IPS-15b (cell line): ENCODE results near the gene SYNJ1.

Experiments used
- H3K27me3 ChIP-seq: one replicate; pipeline ENCODE4 v1.6.1; 2013; ENCODE audit warnings: low read length; ENCODE audit not compliant: control insufficient read depth, insufficient read depth
- H3K36me3 ChIP-seq: one replicate; pipeline ENCODE4 v1.6.1; 2013; ENCODE audit warnings: low read length; ENCODE audit not compliant: control insufficient read depth, insufficient read depth
- H3K4me1 ChIP-seq: one replicate; pipeline ENCODE4 v1.6.1; 2013; ENCODE audit warnings: mild to moderate bottlenecking, low read length; ENCODE audit not compliant: control insufficient read depth, insufficient read depth
- H3K4me3 ChIP-seq: one replicate; pipeline ENCODE4 v1.5.1; 2013; ENCODE audit warnings: low read depth, low read length
- H3K9ac ChIP-seq: one replicate; pipeline ENCODE4 v1.6.1; 2013; ENCODE audit warnings: low read depth, mild to moderate bottlenecking, low read length
- H3K9me3 ChIP-seq: one replicate; pipeline ENCODE4 v1.6.1; 2013; ENCODE audit warnings: mild to moderate bottlenecking, low read length; ENCODE audit not compliant: control insufficient read depth, insufficient read depth

Gene SYNJ1

GRCh38 chr21:32733356-32733755, 5.5 kb upstream of the SYNJ1 start:
- H3K4me3 ChIP-seq, result no peak overlapping the region
- no peaks in the 10 kb centered on the region for H3K27me3 ChIP-seq
- no peaks in the 10 kb centered on the region for H3K9me3 ChIP-seq
- H3K9ac ChIP-seq, result no peak overlapping the region
- peaks cover 26% of the 10 kb centered on the region for H3K4me1 ChIP-seq
- H3K36me3 ChIP-seq, result no peaks in the 10 kb centered on the region

DNA sequence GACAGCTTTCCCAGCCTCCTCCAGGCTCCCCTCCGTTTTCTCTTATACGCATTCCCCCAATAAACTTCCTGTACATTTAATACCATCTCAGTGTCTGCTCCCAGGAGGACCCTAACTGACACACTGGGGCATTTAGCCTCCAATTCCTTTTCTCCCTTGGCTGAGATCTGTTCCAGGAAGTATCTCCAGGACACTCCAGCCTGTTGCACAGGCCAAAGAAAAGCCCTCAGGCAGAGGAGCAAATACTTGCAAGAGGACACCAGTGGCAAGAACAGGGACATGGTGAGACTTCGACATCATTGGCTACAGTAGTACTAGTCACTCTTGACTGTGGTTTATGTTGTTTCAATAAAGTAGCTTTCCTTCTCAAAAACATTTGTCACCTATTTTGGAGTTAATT, 4.7 kb upstream of the SYNJ1 start:
- Histone ChIP-seq H3K36me3 (no peaks in the 10 kb centered on the region), H3K9me3 (no peaks in the 10 kb centered on the region), H3K9ac (no peak overlapping the region), H3K27me3 (no peaks in the 10 kb centered on the region), H3K4me3 (no peak overlapping the region), H3K4me1 (peaks cover 26% of the 10 kb centered on the region)

DNA sequence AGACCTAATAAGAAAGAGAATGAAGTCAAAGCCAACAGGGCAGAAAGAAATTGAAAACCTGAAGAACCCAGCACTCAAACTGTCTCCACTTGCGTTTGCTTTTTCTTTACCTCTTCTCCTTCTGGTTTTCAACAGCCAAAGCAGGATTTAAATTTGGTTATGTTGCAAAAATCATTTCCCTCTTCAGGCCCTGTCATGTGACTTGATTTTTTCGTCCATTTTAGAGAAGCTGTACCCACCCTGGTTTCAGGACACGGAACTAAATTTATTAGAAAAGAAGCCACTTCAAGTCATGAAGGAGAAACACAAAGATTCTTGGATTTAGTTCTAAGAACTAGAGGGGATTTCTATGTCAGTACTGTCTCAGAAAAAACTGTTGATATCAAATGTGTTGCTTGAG, 1.0 kb upstream of the SYNJ1 start:
- H3K4me1 ChIP-seq, result peaks cover 4% of the 10 kb centered on the region
- H3K9ac ChIP-seq, result no peak overlapping the region
- peak overlapping the region; percentile 85 for H3K4me3 ChIP-seq
- no peaks in the 10 kb centered on the region for H3K36me3 ChIP-seq
- H3K9me3 ChIP-seq, result no peaks in the 10 kb centered on the region
- no peaks in the 10 kb centered on the region for H3K27me3 ChIP-seq

- H3K9ac ChIP-seq, result peak overlapping the region; percentile 50
- H3K9me3 ChIP-seq, result no peaks in the 10 kb centered on the region
- H3K36me3 ChIP-seq, result no peaks in the 10 kb centered on the region
- H3K27me3 ChIP-seq, result no peaks in the 10 kb centered on the region
- peaks cover 4% of the 10 kb centered on the region for H3K4me1 ChIP-seq
- H3K4me3 ChIP-seq, result peak overlapping the region; percentile 85
These were observed 635 bp upstream of the SYNJ1 start for GRCh38 chr21:32728456-32728839.

DNA sequence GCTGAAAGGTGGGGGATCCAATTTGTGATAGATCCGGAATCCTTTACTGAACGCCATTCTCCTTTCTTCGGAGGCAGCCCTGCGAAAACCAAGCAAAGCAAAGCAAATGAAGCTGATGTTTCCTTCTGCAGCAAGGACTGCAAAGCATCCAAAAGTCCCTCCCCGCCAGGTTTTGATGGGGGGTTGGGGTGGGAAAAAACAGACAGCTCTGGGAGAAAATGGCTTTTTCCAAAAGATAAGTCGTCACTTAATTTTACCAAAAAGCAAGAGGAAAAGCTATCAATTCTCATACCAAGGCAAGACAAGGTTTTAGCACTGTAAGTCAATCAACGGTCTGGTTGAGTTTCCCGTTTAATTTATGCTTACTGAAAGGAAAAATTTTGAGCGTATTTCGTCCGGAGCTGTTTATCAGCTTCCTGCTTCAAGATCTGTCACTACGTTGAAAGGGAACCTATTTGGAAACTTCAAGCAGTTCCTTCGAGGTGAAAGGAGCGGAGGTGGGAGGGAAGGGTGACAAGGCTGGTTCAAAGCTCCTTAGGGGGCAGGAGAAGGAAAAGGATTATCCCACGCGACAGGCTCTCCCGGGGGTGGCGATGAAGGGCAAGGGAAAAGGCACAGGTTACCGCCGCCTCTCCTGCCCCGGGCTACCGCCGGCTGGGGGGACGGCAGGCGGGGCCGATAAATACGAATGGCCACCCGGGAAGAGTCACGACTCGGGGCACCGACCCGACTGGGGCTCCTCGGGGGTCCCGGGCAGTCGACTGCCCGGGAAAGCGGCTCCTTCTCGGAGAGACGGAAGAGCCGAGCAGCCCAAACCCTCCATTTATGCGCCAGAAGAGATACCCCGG, 750 bp downstream of the SYNJ1 start:
- peaks cover 4% of the 10 kb centered on the region for H3K4me1 ChIP-seq

GRCh38 chr21:32719085-32719484, 8.7 kb downstream of the SYNJ1 start:
- Histone ChIP-seq H3K9ac (no peak overlapping the region), H3K4me3 (no peak overlapping the region), H3K9me3 (no peaks in the 10 kb centered on the region), H3K27me3 (no peaks in the 10 kb centered on the region), H3K4me1 (no peaks in the 10 kb centered on the region), H3K36me3 (no peaks in the 10 kb centered on the region)

More for the DNA sequence above, 750 bp downstream of the SYNJ1 start:
- Histone ChIP-seq H3K9ac (peak overlapping the region; percentile 8), H3K4me3 (peak overlapping the region; percentile 85), H3K36me3 (no peaks in the 10 kb centered on the region), H3K9me3 (no peaks in the 10 kb centered on the region), H3K27me3 (no peaks in the 10 kb centered on the region)

DNA sequence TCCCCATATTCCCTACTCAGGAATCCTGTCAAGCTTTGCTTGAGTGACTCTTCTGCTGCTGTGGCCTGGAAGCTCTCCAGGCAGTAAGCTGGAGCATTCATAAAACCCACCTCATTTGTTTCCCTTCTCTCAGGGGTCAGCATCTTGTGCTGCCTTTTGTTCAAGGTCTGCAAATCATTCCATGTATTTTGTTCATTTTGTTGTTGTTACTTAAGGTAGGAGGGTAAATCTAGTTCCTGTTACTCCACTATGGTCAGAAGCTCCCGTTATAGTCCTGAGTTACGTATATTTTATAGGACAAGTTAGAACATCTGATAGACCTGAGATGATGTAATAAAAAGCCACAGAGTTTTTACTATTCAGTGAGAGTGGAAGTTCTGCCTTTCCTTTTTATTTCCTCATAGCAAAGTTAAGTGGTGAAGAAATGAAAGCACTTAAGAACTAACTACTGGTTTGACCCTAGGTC, 9.9 kb downstream of the SYNJ1 start:
- Histone ChIP-seq H3K9ac (no peak overlapping the region), H3K9me3 (no peaks in the 10 kb centered on the region), H3K27me3 (no peaks in the 10 kb centered on the region), H3K4me1 (no peaks in the 10 kb centered on the region), H3K36me3 (no peaks in the 10 kb centered on the region), H3K4me3 (no peak overlapping the region)

- H3K4me3 ChIP-seq, result no peak overlapping the region
These were observed 11.3 kb downstream of the SYNJ1 start for GRCh38 chr21:32716486-32716885.

GRCh38 chr21:32713726-32714125, 14.1 kb downstream of the SYNJ1 start:
- Histone ChIP-seq H3K4me3 (no peak overlapping the region), H3K9ac (no peak overlapping the region), H3K4me1 (peaks cover 5% of the 10 kb centered on the region)

More at GRCh38 chr21:32716486-32716885, 11.3 kb downstream of the SYNJ1 start:
- H3K9ac ChIP-seq, result no peak overlapping the region
- H3K4me1 ChIP-seq, result no peaks in the 10 kb centered on the region
- no peaks in the 10 kb centered on the region for H3K9me3 ChIP-seq
- no peaks in the 10 kb centered on the region for H3K27me3 ChIP-seq
- H3K36me3 ChIP-seq, result no peaks in the 10 kb centered on the region

GRCh38 chr21:32712641-32713040, 15.2 kb downstream of the SYNJ1 start:
- no peak overlapping the region for H3K9ac ChIP-seq
- peaks cover 5% of the 10 kb centered on the region for H3K4me1 ChIP-seq
- no peak overlapping the region for H3K4me3 ChIP-seq
- H3K27me3 ChIP-seq, result no peaks in the 10 kb centered on the region
- no peaks in the 10 kb centered on the region for H3K9me3 ChIP-seq
- no peaks in the 10 kb centered on the region for H3K36me3 ChIP-seq

More at GRCh38 chr21:32713726-32714125, 14.1 kb downstream of the SYNJ1 start:
- Histone ChIP-seq H3K9me3 (no peaks in the 10 kb centered on the region), H3K27me3 (no peaks in the 10 kb centered on the region), H3K36me3 (no peaks in the 10 kb centered on the region)

- Histone ChIP-seq H3K4me3 (no peak overlapping the region), H3K9me3 (no peaks in the 10 kb centered on the region), H3K9ac (no peak overlapping the region), H3K4me1 (peaks cover 5% of the 10 kb centered on the region), H3K36me3 (no peaks in the 10 kb centered on the region), H3K27me3 (no peaks in the 10 kb centered on the region)
These were observed 15.8 kb downstream of the SYNJ1 start for GRCh38 chr21:32712043-32712442.

- Histone ChIP-seq H3K27me3 (no peaks in the 10 kb centered on the region), H3K4me1 (peaks cover 5% of the 10 kb centered on the region), H3K36me3 (no peaks in the 10 kb centered on the region), H3K4me3 (no peak overlapping the region), H3K9ac (no peak overlapping the region), H3K9me3 (no peaks in the 10 kb centered on the region)
These were observed 16.8 kb downstream of the SYNJ1 start for GRCh38 chr21:32710987-32711386.
